OCI-LY1 (cell line): ENCODE data around the gene SPAG4.

ENCODE experiments used
- H2AFZ ChIP-seq: fragments of 200-600 bp; sonication (generic), shearing (Covaris generic); 2 replicates; pipeline ENCODE4 v1.6.0; 2014; ENCODE audit warnings: antibody characterized with exemption, mild to moderate bottlenecking, low read length
- H3F3A ChIP-seq: fragments of 200-600 bp; sonication (generic), shearing (Covaris generic); 2 replicates; pipeline ENCODE4 v1.6.0; 2014; ENCODE audit warnings: mild to moderate bottlenecking, antibody characterized with exemption, low read length, moderate library complexity; ENCODE audit not compliant: insufficient read depth
- H3K27ac ChIP-seq: fragments of 200-600 bp; sonication (generic); 2 replicates; pipeline ENCODE4 v1.5.1; 2014; ENCODE audit warnings: low read length, mixed run types, mild to moderate bottlenecking, low read depth; ENCODE audit not compliant: poor library complexity, severe bottlenecking
- H3K27me3 ChIP-seq: fragments of 200-600 bp; sonication (generic); 2 replicates; pipeline ENCODE4 v1.6.0; 2014; ENCODE audit warnings: antibody characterized with exemption, mild to moderate bottlenecking, low read length, moderate library complexity; ENCODE audit not compliant: insufficient read depth
- H3K36me3 ChIP-seq: fragments of 200-600 bp; sonication (generic); 2 replicates; pipeline ENCODE4 v1.6.1; 2014; ENCODE audit warnings: mild to moderate bottlenecking, antibody characterized with exemption, low read length, moderate library complexity, mixed read lengths; ENCODE audit not compliant: insufficient read depth
- H3K4me1 ChIP-seq: fragments of 200-600 bp; sonication (generic); 2 replicates; pipeline ENCODE4 v1.5.1; 2014; ENCODE audit warnings: mild to moderate bottlenecking, low read length, moderate library complexity; ENCODE audit not compliant: insufficient read depth, severe bottlenecking
- H3K4me2 ChIP-seq: fragments of 200-600 bp; sonication (generic), shearing (Covaris generic); 2 replicates; pipeline ENCODE4 v1.6.1; 2014; ENCODE audit warnings: low read length
- H3K4me3 ChIP-seq: fragments of 200-600 bp; sonication (generic); 2 replicates; pipeline ENCODE4 v1.5.1; 2014; ENCODE audit warnings: low read length, low read depth, mild to moderate bottlenecking, mixed read lengths; ENCODE audit not compliant: poor library complexity, severe bottlenecking
- H3K79me2 ChIP-seq: fragments of 200-600 bp; shearing (Covaris generic); 2 replicates; pipeline ENCODE4 v1.6.1; 2016; ENCODE audit warnings: mixed run types, low read length, mixed read lengths; ENCODE audit not compliant: insufficient read depth
- H3K9ac ChIP-seq: fragments of 200-600 bp; sonication (generic), shearing (Covaris generic); 2 replicates; pipeline ENCODE4 v1.6.1; 2014; ENCODE audit warnings: mild to moderate bottlenecking, low read length, mixed read lengths
- H3K9me2 ChIP-seq: fragments of 200-600 bp; sonication (generic), shearing (Covaris generic); 2 replicates; pipeline ENCODE4 v1.6.1; 2014; ENCODE audit warnings: low read depth, mild to moderate bottlenecking, low read length, mixed read lengths
- H3K9me3 ChIP-seq: fragments of 200-600 bp; shearing (Covaris generic); 2 replicates; pipeline ENCODE4 v1.6.1; 2014; ENCODE audit warnings: low read length, mixed read lengths
- H4K20me1 ChIP-seq: fragments of 200-600 bp; sonication (generic), shearing (Covaris generic); 2 replicates; pipeline ENCODE4 v1.6.0; 2016; ENCODE audit warnings: mild to moderate bottlenecking, low read length; ENCODE audit not compliant: insufficient read depth
- EZH2 ChIP-seq: fragments of 200-600 bp; sonication (generic), shearing (Covaris generic); IDR thresholded peaks from 2 replicates; pipeline ENCODE4 v1.8.0; 2017; ENCODE audit warnings: borderline replicate concordance, mixed run types, mild to moderate bottlenecking, antibody characterized with exemption, low read length, moderate library complexity, mixed read lengths
- TF ChIP-seq, protein P1 (sequence below): fragments of 200-600 bp; sonication (generic), shearing (Covaris generic); IDR thresholded peaks from 2 replicates; pipeline ENCODE4 v1.5.1; 2017; ENCODE audit warnings: mild to moderate bottlenecking, antibody characterized with exemption, low read length, moderate library complexity, mixed read lengths

Gene SPAG4

DNA sequence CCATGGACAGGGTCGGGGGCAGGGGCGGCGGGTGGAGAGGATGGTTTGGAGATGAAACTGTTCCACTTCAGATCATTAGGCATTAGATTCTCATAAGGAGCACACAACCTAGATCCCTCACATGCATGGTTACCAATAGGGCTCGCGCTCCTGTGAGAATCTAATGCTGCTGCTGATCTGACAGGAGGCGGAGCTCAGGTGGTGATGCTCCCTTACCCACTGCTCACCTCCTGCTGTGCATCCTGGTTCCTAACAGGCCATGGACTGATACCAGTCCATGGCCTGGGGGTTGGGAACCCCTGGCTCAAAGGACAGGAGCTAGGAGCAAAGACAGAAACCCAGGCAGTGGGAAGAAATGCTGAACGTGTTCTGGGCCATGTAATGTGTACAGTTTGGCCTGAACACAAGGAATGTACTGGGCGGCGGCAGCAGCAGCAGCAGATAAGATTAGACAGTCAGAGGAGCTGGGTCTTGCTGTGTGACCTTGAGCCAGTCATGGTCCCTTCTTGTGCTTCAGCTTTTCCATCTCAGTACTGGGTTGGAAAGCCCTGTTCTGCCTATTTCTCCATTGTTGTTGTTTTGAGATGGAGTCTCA lies 4.7 kb upstream of the SPAG4 start:
- no peaks in the 10 kb centered on the region for H3K9me3 ChIP-seq
- H3K9me2 ChIP-seq: no peaks in the 10 kb centered on the region
- H2AFZ ChIP-seq: no peak overlapping the region
- no peaks in the 10 kb centered on the region for H3K27me3 ChIP-seq
- H3F3A ChIP-seq: 0 out of 2 replicates have a peak, but pooled peaks cover 4% of the 10 kb centered on the region
- no peaks in the 10 kb centered on the region for H4K20me1 ChIP-seq
- H3K36me3 ChIP-seq: no peaks in the 10 kb centered on the region
- H3K79me2 ChIP-seq: no peaks in the 10 kb centered on the region
- H3K4me1 ChIP-seq: peaks cover 67% of the 10 kb centered on the region
- peak overlapping the region; percentile 22; the same call in 1 of the 2 replicates for H3K9ac ChIP-seq
- H3K4me2 ChIP-seq: peak overlapping the region; percentile 21; the same call in 1 of the 2 replicates
- no peak overlapping the region for H3K4me3 ChIP-seq
- peak overlapping the region; percentile 97 for H3K27ac ChIP-seq
- TF ChIP-seq EZH2: no peak
- TF ChIP-seq, protein P1, sequence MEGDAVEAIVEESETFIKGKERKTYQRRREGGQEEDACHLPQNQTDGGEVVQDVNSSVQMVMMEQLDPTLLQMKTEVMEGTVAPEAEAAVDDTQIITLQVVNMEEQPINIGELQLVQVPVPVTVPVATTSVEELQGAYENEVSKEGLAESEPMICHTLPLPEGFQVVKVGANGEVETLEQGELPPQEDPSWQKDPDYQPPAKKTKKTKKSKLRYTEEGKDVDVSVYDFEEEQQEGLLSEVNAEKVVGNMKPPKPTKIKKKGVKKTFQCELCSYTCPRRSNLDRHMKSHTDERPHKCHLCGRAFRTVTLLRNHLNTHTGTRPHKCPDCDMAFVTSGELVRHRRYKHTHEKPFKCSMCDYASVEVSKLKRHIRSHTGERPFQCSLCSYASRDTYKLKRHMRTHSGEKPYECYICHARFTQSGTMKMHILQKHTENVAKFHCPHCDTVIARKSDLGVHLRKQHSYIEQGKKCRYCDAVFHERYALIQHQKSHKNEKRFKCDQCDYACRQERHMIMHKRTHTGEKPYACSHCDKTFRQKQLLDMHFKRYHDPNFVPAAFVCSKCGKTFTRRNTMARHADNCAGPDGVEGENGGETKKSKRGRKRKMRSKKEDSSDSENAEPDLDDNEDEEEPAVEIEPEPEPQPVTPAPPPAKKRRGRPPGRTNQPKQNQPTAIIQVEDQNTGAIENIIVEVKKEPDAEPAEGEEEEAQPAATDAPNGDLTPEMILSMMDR: no peak

DNA sequence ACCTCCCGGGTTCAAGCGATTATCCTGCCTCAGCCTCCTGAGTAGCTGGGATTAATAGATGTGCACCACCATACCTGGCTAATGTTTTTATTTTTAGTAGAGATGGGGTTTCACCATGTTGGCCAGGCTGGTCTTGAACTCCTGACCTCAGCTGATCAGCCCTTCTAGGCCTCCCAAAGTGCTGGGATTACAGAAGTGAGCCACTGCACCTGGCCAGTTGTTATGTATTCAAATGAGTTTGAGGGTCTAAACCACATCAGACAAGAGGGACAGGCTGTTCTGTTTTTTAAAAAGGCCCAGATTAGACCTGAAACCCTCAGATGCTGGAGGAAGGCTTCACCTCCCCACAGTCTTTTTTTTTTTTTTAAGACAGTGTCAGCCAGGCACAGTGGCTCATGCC lies 4.1 kb upstream of the SPAG4 start:
- no peak overlapping the region for H3K9ac ChIP-seq
- H3K27ac ChIP-seq: peak overlapping the region; percentile 97
- H2AFZ ChIP-seq: no peak overlapping the region
- TF ChIP-seq, protein P1: no peak
- no peak for TF ChIP-seq EZH2
- H3K4me2 ChIP-seq: peak overlapping the region; percentile 21; the same call in 1 of the 2 replicates
- no peaks in the 10 kb centered on the region for H3K9me2 ChIP-seq
- no peaks in the 10 kb centered on the region for H3K79me2 ChIP-seq
- no peak overlapping the region for H3K4me3 ChIP-seq
- 0 out of 2 replicates have a peak, but pooled peaks cover 4% of the 10 kb centered on the region for H3F3A ChIP-seq
- no peaks in the 10 kb centered on the region for H4K20me1 ChIP-seq
- no peaks in the 10 kb centered on the region for H3K27me3 ChIP-seq
- H3K4me1 ChIP-seq: peaks cover 62% of the 10 kb centered on the region
- no peaks in the 10 kb centered on the region for H3K9me3 ChIP-seq
- no peaks in the 10 kb centered on the region for H3K36me3 ChIP-seq

DNA sequence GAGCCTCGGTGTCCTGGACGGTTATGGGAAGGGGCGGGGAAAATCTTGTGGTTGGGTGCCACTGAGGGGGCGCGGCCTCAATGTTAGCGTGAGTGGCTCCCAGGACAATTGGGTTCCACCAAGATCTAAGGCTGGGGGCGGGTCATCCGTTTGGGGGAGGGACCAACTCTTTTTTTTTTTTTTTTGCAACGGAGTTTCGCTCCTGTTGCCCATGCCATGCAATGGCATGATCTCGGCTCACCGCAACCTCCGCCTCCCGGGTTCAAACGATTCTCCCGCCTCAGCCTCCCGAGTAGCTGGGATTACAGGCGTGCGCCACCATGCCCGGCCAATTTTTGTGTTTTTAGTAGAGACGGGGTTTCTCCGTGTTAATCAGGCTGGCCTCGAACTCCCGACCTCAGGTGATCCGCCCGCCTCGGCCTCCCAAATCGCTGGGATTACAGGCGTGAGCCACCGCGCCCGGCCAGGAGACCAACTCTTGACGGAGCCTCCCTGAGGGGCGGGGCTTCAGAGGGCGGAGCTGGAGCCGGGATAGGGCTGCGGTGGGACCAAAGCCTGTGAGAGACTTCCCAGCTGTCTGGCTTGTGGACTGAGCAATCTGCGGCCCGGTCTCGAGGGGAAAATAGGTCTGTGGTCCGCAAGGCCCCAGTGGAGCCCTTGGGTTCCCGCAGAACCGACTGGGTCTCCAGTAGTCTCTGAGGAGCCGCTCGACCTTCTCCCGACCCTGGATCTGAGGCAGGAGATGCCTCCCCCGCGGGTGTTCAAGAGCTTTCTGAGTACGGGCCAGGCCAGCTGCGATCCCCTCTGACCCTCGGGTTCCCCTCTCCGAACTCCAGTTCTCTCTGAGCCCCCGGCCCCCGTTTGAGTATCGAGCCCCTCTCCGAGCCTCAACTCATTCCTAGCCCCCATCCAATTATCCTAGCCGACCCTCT lies 1.1 kb downstream of the SPAG4 start:
- no peaks in the 10 kb centered on the region for H4K20me1 ChIP-seq
- peak overlapping the region; percentile 99 for H3K4me2 ChIP-seq
- H3K36me3 ChIP-seq: no peaks in the 10 kb centered on the region; the same call in 1 of the 2 replicates
- H3K4me3 ChIP-seq: peak overlapping the region; percentile 82
- peaks cover 48% of the 10 kb centered on the region for H3K4me1 ChIP-seq
- no peaks in the 10 kb centered on the region for H3K27me3 ChIP-seq
- no peaks in the 10 kb centered on the region for H3K9me3 ChIP-seq
- peak overlapping the region; percentile 82 for H3K9ac ChIP-seq
- TF ChIP-seq, protein P1: no peak
- TF ChIP-seq EZH2: no peak
- no peak overlapping the region for H2AFZ ChIP-seq
- H3K27ac ChIP-seq: peak overlapping the region; percentile 88
- no peaks in the 10 kb centered on the region for H3K9me2 ChIP-seq
- H3F3A ChIP-seq: 0 out of 2 replicates have a peak, but pooled peaks cover 4% of the 10 kb centered on the region
- no peaks in the 10 kb centered on the region for H3K79me2 ChIP-seq
